CD14-positive monocyte (primary cell): Measurements from ENCODE around the gene LRP1B. TPM values are rescaled to one million over a fixed set of nuclear protein-coding genes. Genes with fewer than 3 reads are reported as not detected.

ENCODE experiments used
- DNase-seq, 3 donors: peaks; one replicate each; pipeline ENCODE4 v3.0.0-alpha.2; 2011 to 2022
- H2AFZ ChIP-seq: 2 replicates; pipeline ENCODE4 v1.6.0; 2012; ENCODE audit warnings: mild to moderate bottlenecking, low read depth, low read length, inconsistent platforms; ENCODE audit not compliant: insufficient read depth, poor library complexity, severe bottlenecking
- H3K27ac ChIP-seq, 2 donors: 1 replicate in 1 of 2; 2 replicates in 1 of 2; pipeline ENCODE4 v1.5.1; 2012 to 2013; ENCODE audit warnings: low read length in 2 of 2, control low read depth in 1 of 2, inconsistent platforms in 1 of 2, low read depth in 1 of 2, mild to moderate bottlenecking in 1 of 2
- H3K27me3 ChIP-seq, 2 donors: one replicate each; pipeline versions ENCODE4 v1.6.0 to v1.6.1; 2011 to 2013; ENCODE audit warnings: low read length in 2 of 2; ENCODE audit not compliant: control insufficient read depth in 2 of 2, insufficient read depth in 2 of 2
- H3K36me3 ChIP-seq, 2 donors: replicated peaks in 1 of 2; 1 replicate in 1 of 2; 2 replicates in 1 of 2; pipeline versions ENCODE4 v1.5.1 to v1.6.1; 2012 to 2013; ENCODE audit warnings: low read length in 2 of 2, control low read depth in 1 of 2, inconsistent platforms in 1 of 2, mild to moderate bottlenecking in 1 of 2; ENCODE audit not compliant: insufficient read depth in 2 of 2, control insufficient read depth in 1 of 2
- H3K4me1 ChIP-seq, 2 donors: 1 replicate in 1 of 2; 2 replicates in 1 of 2; pipeline versions ENCODE4 v1.5.1 to v1.6.1; 2012 to 2013; ENCODE audit warnings: low read length in 2 of 2, control low read depth in 1 of 2, inconsistent platforms in 1 of 2, mild to moderate bottlenecking in 1 of 2, moderate library complexity in 1 of 2; ENCODE audit not compliant: insufficient read depth in 2 of 2, control insufficient read depth in 1 of 2
- H3K4me2 ChIP-seq: replicated peaks from 2 replicates; pipeline ENCODE3; 2012; ENCODE audit warnings: low read length, moderate library complexity, mild to moderate bottlenecking; ENCODE audit not compliant: poor library complexity, severe bottlenecking; ENCODE audit errors: extremely low read depth
- H3K4me3 ChIP-seq, 3 experiments: fragments of 200-600 bp in 1 of 3; sonication (generic) in 1 of 3; replicated peaks in 1 of 3; 1 replicate in 2 of 3; 2 replicates in 1 of 3; pipeline ENCODE4 v1.5.1; 2011 to 2013; ENCODE audit warnings: low read length in 3 of 3, mild to moderate bottlenecking in 3 of 3, control low read depth in 2 of 3, low read depth in 2 of 3, inconsistent platforms in 1 of 3, moderate library complexity in 1 of 3
- H3K79me2 ChIP-seq: 2 replicates; pipeline ENCODE4 v1.6.0; 2012; ENCODE audit warnings: mild to moderate bottlenecking, control low read depth, inconsistent platforms, low read length, moderate library complexity; ENCODE audit not compliant: insufficient read depth
- H3K9ac ChIP-seq: 2 replicates; pipeline ENCODE4 v1.6.0; 2017; ENCODE audit warnings: low read length, mild to moderate bottlenecking; ENCODE audit not compliant: insufficient read depth, poor library complexity, severe bottlenecking
- H3K9me3 ChIP-seq, 2 donors: replicated peaks in 1 of 2; 1 replicate in 1 of 2; 2 replicates in 1 of 2; pipeline versions ENCODE4 v1.5.1 to v1.6.1; 2012 to 2013; ENCODE audit warnings: low read length in 2 of 2, control low read depth in 1 of 2; ENCODE audit not compliant: control insufficient read depth in 1 of 2, insufficient read depth in 1 of 2
- H4K20me1 ChIP-seq: 2 replicates; pipeline ENCODE4 v1.6.0; 2012; ENCODE audit warnings: mild to moderate bottlenecking, low read length, control low read depth, moderate library complexity; ENCODE audit not compliant: insufficient read depth
- H3K27ac Mint-ChIP-seq, 7 donors: one replicate each; pipeline ENCODE4 v1.8.0; 2020; ENCODE audit warnings: mild to moderate bottlenecking in 7 of 7, mixed read lengths in 7 of 7, moderate library complexity in 6 of 7, inconsistent platforms in 2 of 7
- H3K27me3 Mint-ChIP-seq, 3 donors: one replicate each; pipeline ENCODE4 v1.8.0; 2021 to 2022; ENCODE audit warnings: low read depth in 3 of 3, mild to moderate bottlenecking in 3 of 3, mixed read lengths in 3 of 3, moderate library complexity in 3 of 3, inconsistent platforms in 1 of 3
- H3K36me3 Mint-ChIP-seq, 2 donors: one replicate each; pipeline ENCODE4 v1.8.0; 2020; ENCODE audit warnings: mixed read lengths in 2 of 2, inconsistent platforms in 1 of 2, mild to moderate bottlenecking in 1 of 2
- H3K4me1 Mint-ChIP-seq: one replicate; pipeline ENCODE4 v1.8.0; 2020; ENCODE audit warnings: mild to moderate bottlenecking, mixed read lengths
- H3K4me3 Mint-ChIP-seq, 2 donors: one replicate each; pipeline ENCODE4 v1.8.0; 2020; ENCODE audit warnings: mild to moderate bottlenecking in 2 of 2, mixed read lengths in 2 of 2, moderate library complexity in 1 of 2
- H3K9me3 Mint-ChIP-seq, 7 donors: one replicate each; pipeline ENCODE4 v1.8.0; 2020 to 2022; ENCODE audit warnings: mixed read lengths in 7 of 7, mild to moderate bottlenecking in 6 of 7, moderate library complexity in 6 of 7, inconsistent platforms in 2 of 7
- WGBS: methylation state at CpG from one replicate; pipeline ENCODE4 v1.1.5; 2013; ENCODE audit warnings: missing lambda C conversion rate; ENCODE audit not compliant: insufficient coverage; 5-methylcytosine and 5-hydroxymethylcytosine counted together
- intact Hi-C, 2 donors: fragments of 100-400 bp; cut with micrococcal nuclease; formaldehyde crosslinking; loops; one replicate each; pipeline versions ENCODE4 v1.15.0 to v1.15.1; 2023
- polyA plus RNA-seq, 3 donors: library from polyadenylated mRNA; depleted of rRNA in 1 of 3; unstranded in 2 of 3; stranded (reverse) in 1 of 3; fragments of 300-500 nt in 2 of 3; fragments of >200 nt in 1 of 3; fragmentation: Illumina TruSeq in 2 of 3; gene quantifications; 1 replicate in 2 of 3; 2 replicates in 1 of 3; pipeline ENCODE4 v1.2.3, GENCODE V29; 2012 to 2021
- TF ChIP-seq, protein P1 (sequence below): fragments of 200-600 bp; IDR thresholded peaks from one replicate; pipeline ENCODE4 v1.8.0; 2022; ENCODE audit warnings: antibody characterized with exemption, mild to moderate bottlenecking

LRP1B gene
- polyA plus RNA-seq, 3 donors = not detected

- no peak for DNase-seq
- Histone ChIP-seq H3K27me3 (no peaks in the 10 kb centered on the region), H3K27ac (no peak overlapping the region), H2AFZ (no peak overlapping the region), H3K36me3 (no peaks in the 10 kb centered on the region), H3K9me3 (peaks cover 0 to 8% of the 10 kb centered on the region in 2 donors), H3K4me2 (no peak overlapping the region), H3K4me1 (no peaks in the 10 kb centered on the region), H3K4me3 (no peak overlapping the region), H4K20me1 (no peaks in the 10 kb centered on the region), H3K9ac (no peak overlapping the region), H3K79me2 (no peaks in the 10 kb centered on the region)
- Mint-ChIP-seq H3K4me3 (no peak overlapping the region), H3K27ac (no peak overlapping the region), H3K27me3 (no peaks in the 10 kb centered on the region), H3K4me1 (no peaks in the 10 kb centered on the region), H3K9me3 (peaks cover 0 to 8% (median 2%) of the 10 kb centered on the region in 7 donors), H3K36me3 (no peaks in the 10 kb centered on the region)
- TF ChIP-seq, protein P1, sequence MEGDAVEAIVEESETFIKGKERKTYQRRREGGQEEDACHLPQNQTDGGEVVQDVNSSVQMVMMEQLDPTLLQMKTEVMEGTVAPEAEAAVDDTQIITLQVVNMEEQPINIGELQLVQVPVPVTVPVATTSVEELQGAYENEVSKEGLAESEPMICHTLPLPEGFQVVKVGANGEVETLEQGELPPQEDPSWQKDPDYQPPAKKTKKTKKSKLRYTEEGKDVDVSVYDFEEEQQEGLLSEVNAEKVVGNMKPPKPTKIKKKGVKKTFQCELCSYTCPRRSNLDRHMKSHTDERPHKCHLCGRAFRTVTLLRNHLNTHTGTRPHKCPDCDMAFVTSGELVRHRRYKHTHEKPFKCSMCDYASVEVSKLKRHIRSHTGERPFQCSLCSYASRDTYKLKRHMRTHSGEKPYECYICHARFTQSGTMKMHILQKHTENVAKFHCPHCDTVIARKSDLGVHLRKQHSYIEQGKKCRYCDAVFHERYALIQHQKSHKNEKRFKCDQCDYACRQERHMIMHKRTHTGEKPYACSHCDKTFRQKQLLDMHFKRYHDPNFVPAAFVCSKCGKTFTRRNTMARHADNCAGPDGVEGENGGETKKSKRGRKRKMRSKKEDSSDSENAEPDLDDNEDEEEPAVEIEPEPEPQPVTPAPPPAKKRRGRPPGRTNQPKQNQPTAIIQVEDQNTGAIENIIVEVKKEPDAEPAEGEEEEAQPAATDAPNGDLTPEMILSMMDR = no peak
- intact Hi-C loops = no loop called here
- WGBS = no CpG with 5 or more reads among the region's 3 CpGs
Measured at GRCh38 chr2:140865837-140866236, 1265.0 kb downstream of the LRP1B start.

GRCh38 chr2:140863713-140864112, 1267.1 kb downstream of the LRP1B start:
- no peaks in the 10 kb centered on the region for H3K4me1 ChIP-seq
- Mint-ChIP-seq H3K4me1 (no peaks in the 10 kb centered on the region), H3K27me3 (no peaks in the 10 kb centered on the region), H3K9me3 (peaks cover 0 to 3% (median 0%) of the 10 kb centered on the region in 7 donors), H3K36me3 (no peaks in the 10 kb centered on the region), H3K27ac (no peak overlapping the region), H3K4me3 (no peak overlapping the region)
- 13% methylated on average over 1 of the region's 2 CpGs for WGBS
- no peak overlapping the region for H2AFZ ChIP-seq
- no peak overlapping the region for H3K27ac ChIP-seq
- peaks cover 0 to 2% of the 10 kb centered on the region in 2 donors for H3K9me3 ChIP-seq
- no peak overlapping the region for H3K4me2 ChIP-seq
- no peaks in the 10 kb centered on the region for H4K20me1 ChIP-seq
- H3K36me3 ChIP-seq = no peaks in the 10 kb centered on the region
- no peak overlapping the region for H3K9ac ChIP-seq
- H3K27me3 ChIP-seq = no peaks in the 10 kb centered on the region
- H3K79me2 ChIP-seq = no peaks in the 10 kb centered on the region
- DNase-seq = no peak
- TF ChIP-seq, protein P1 = peak; percentile 36
- no peak overlapping the region for H3K4me3 ChIP-seq
- intact Hi-C loops = no loop called here
